HL-60/S4 (cell line): ENCODE data around the gene ANP32B.
"Not testable (repeated sequence)": the region's sequence is repeated elsewhere in the genome, so short reads cannot be mapped to it uniquely, and the experiment has no call there.

Experiments used
- in situ Hi-C: fragments of 300-500 bp; cut with MboI; formaldehyde crosslinking; loops from 2 replicates; pipeline ENCODE4 v1.14.3; 2022; ENCODE audit warnings: low sequenced_read_pairs

Gene ANP32B

GRCh38 chr9:97982683-97983588, at the start of gene ANP32B:
Gene ANP32B (plus strand): TSS chr9:97983341. CDS start chr9:97983556, 215 bp downstream.
- in situ Hi-C loops, result no loop called here

- in situ Hi-C loops, result no loop called here
Observed at GRCh38 chr9:97934321-97935115, 48.6 kb upstream of the ANP32B start.

DNA sequence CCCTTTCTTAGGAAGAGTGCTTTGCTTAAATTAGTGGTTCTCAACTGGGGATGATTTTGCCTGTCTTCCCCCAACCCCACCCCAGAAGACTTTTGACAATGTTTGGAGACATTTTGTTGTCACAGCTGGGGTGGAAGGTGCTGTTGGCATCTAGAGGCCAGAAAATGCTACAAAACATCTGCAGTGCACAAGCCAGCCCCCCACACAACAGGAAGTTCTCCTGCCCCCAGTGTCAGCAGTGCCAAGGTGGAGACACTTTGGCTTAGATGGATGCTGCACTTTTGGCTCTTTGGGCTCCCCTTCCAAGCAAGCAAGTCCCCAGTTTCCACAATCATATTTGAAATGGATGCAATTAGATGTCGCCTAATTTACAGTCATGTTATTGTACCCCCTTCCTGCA, 47.9 kb upstream of the ANP32B start:
- in situ Hi-C loops, result no loop called here

DNA sequence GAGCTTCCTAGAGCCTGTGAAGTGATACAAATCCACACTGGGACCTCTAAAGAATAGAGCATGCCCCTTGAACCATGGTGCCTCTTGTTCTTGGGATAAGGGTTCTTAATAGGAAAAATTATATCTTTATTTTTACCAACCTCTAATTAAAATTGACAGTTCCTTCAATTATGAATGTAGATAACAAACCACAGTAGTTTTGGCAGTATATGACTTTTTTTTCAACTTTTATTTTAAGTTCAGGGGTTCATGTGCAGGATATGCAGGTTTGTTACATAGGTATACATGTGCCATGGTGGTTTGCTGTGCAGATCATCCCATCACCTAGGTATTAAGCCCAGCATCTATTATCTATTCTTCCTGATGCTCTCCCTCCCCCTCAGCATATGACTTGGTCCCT, 46.1 kb upstream of the ANP32B start:
- in situ Hi-C loops, result no loop called here

DNA sequence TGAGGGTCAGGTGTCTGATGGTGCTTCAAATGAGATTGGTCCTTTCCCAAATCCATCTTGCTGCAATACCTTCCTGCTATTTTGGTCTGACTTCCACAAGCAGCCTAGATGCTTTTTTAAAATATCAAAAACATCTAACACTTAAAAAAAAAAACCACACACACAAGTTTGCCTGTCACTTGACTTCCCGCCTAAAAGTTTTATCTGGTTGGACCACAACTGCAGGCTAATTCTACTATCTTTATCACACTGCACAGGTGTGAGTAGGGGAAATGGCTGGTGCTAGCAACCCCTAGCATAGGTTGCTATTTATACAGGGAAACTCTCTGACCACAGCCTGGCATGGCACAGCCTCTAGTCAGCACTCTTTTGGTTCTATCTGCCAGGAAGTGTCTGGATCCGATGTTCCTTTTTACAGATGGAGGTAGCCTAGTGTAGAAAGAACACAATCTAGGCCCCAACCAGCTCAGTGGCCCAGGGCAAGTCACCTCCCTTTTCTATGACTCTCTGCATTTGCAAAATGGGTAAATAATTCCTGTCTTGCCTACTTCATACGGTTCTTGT, 45.0 kb upstream of the ANP32B start, which contains the start of gene HEMGN:
TSS of gene HEMGN (minus strand) at position 92 of the 564 bp plus-strand sequence. CDS start at position 56, 36 bp downstream.
- in situ Hi-C loops, result no loop called here

DNA sequence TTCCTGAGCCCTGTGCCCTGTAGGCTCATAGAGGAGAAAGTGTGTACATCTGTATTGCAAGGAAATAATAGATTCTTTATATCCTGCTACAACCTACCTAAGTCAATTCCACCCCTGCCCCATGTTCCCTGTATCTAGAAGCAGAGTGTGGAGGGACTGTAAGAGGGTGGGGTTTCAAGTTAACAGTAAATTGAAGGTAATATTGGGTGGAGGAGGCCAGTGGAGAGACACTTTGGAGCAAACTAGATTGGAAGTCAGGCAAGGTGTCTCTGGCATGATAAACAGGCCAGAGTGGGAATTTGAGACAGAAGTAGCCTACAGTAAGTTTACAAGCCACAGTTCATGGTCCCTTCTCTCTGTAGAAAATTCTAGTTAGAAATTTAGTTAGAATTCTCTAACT, 42.9 kb upstream of the ANP32B start:
- in situ Hi-C loops, result no loop called here

GRCh38 chr9:97940741-97941140, 42.4 kb upstream of the ANP32B start:
- in situ Hi-C loops, result no loop called here

- in situ Hi-C loops, result no loop called here
Observed at GRCh38 chr9:97941323-97941722, 41.8 kb upstream of the ANP32B start.

- in situ Hi-C loops, result no loop called here
Observed at GRCh38 chr9:97943308-97943855, 39.8 kb upstream of the ANP32B start.

DNA sequence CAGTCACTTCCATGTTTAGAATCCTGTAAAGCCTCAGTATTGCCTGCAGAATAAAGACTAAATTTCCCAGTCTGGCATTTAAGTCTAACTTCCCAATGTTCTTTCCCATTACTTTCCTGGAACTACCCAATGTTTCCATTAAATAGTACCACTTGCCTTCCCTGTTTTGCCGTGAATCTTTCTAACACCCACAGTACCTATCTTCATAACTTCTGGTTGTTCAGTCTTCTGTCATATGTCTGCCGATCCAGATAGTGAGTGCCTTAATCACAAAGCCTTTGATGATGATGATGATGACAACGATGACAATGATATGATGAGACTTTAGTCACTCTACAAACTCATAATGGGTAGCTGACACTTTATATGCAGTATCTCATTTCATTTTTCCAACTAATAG, 38.5 kb upstream of the ANP32B start:
- in situ Hi-C loops, result no loop called here

GRCh38 chr9:97945470-97945869, 37.7 kb upstream of the ANP32B start:
- in situ Hi-C loops, result not testable (repeated sequence)

DNA sequence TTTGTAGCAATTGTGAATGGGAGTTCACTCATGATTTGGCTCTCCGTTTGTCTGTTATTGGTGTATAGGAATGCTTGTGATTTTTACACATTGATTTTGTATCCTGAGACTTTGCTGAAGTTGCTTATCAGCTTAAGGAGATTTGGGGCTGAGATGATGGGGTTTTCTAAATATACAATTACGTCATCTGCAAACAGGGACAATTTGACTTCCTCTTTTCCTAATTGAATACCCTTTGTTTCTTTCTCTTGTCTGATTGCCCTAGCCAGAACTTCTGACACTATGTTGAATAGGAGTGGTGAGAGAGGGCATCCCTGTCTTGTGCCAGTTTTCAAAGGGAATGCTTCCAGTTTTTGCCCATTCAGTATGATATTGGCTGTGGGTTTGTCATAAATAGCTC, 36.0 kb upstream of the ANP32B start:
- in situ Hi-C loops, result not testable (repeated sequence)

DNA sequence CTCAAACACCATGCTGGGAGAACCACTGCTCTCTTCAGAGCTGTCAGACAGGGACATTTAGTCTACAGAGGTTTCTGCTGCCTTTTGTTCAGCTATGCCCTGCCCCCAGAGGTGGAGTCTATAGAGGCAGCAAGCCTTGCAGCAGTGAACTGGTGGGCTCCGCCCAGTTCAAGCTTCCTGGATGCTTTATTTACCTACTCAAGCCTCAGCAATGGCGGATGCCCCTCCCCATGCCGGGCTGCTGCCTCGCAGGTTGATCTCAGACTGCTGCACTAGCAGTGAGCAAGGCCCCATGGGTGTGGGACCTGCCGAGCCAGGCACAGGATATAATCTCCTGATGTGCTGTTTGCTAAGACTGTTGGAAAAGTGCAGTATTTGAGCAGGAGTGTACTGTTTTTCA, 32.3 kb upstream of the ANP32B start:
- in situ Hi-C loops, result not testable (repeated sequence)

GRCh38 chr9:97954550-97954989, 28.6 kb upstream of the ANP32B start:
- in situ Hi-C loops, result no loop called here

DNA sequence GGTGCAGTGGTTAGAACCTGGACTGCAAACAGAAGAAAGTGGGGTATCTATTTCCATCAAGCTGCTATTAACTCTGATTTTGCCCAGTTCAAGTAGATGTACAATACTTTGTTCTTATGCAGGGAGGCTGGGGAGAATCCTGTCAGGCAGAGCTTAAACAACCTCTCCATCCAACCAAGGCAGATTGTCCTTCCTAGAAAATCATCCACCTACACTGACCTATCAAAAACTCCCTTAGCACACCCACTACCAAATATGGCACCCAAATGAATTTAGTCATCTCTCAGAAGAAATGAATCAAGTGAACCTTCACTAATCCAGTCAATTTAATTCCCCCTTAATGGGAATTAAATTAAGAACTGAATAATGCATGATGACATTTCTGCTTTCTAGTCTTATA, 26.8 kb upstream of the ANP32B start:
- in situ Hi-C loops, result no loop called here

DNA sequence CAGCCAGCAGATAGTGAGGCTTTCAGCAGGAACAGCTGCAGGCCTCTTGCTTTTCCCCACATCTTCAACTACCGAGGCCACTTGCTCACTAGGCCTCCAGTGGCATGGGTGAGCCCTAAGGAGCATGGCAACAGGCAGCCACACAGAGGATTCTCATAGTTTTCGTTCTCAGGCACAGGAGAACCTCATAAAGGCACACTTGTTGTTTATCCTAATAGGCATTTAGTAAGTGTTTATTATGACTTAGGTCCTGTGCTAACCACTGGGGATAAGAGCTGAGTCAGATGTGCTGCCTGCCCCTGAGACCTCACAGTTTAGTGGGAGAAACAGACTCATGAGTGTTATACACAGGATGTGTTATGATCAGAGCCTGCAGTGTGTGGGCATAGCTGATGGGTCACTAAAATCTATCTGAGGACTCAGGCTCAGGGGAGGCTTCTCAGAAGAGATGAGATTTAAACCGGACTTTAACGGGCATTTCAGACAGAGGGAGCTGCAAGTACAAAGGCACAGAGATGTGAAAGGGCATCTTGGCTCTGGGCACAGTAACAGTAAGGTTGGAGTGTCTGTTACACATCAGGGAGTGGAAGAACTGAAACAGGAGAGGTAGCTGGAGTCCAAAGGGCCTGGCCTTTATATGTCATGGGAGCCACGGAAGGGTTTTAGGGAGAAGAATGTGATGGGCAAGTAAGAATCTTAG, 24.2 kb upstream of the ANP32B start:
- in situ Hi-C loops, result no loop called here

GRCh38 chr9:97959585-97959984, 23.6 kb upstream of the ANP32B start:
- in situ Hi-C loops, result no loop called here

GRCh38 chr9:97960678-97961328, 22.3 kb upstream of the ANP32B start:
- in situ Hi-C loops, result not testable (repeated sequence)

DNA sequence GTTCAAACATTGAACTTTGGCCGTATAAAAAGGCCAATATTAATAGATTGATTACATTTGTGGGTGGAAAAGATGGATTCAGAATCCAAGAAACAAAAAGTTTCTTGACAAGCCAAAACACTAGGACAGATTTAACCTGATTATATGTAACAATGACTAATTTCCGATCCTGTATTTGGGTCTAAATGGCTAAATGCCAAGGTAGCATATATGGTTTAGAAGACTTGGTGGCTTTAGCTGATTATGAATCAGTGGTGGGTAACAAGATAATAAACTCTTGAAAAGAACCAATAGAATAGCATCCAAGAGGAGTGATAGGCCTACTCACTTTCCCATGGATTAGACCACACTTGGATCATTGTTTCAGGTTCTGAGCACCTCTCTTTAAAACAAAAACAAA, 21.8 kb upstream of the ANP32B start:
- in situ Hi-C loops, result no loop called here

- in situ Hi-C loops, result no loop called here
Observed at GRCh38 chr9:97962136-97962535, 21.0 kb upstream of the ANP32B start.
